Stimulated activated CD4-positive, alpha-beta T cell treated with anti-CD3 and anti-CD28 coated beads, Interleukin-4, amount 100 ng/mL, for 1 hour (primary cell): ENCODE data around the gene WIPF3.

Experiments used
- DNase-seq: peaks from one replicate; pipeline ENCODE4 v3.0.0-alpha.2; 2020

The WIPF3 gene

DNA sequence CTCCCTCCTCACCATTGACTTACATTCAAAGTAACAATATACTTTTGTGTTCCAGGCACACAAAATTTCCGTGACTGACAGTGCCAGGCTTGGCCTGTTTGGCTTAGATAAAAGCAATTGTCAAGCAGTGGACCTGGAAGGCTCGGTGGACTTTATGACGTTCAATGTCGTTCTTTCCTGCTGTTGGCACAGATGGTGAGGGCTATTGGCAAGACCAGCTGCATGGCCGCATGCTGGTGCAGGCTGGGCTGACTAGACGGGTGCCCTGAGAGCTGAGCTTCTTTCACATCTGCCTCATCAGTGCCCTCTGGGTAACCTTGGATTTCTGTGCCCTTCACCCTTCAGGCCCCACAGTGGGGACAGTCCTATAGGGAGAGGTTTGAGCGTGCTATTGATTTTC is 45.2 kb downstream of the WIPF3 start:
- no peak for DNase-seq

DNA sequence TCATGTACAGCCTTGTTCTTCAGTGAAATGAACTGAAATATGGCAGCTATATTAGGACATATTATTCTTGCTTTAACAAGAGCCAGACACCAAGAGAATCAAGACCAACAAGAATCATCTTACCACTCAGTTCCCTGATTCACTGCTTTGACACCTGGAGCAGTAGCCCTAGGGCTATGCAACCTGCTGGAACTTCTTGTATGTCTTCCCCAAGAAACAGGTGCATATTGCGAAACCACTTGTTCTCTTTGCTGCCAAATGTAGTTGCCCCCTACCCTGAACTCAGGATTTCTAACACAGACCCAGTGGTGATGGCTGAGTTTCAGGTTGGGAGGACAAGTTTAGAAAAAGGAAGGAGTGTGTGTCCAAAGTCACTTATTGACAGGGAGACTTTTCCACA is 46.1 kb downstream of the WIPF3 start:
- DNase-seq, result no peak

DNA sequence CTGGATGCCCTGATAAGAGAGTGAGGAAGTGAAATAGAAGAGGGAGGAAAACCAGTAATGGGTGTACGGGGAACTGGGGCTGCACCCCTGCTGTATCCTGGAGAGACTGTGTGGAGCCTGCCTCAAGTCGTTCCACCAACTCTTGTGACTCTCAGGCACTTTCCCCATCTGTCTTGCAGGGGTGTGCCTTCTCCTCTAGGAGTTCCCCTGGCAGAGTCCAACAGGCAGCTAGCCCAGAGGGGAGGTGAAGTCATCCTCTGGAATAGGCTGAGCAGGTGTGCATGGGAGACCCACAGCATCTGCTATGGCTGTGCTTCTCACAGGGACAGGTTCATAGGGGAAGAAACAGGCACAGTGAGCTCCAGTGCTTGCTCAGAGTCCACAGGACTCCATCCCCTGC is 46.8 kb downstream of the WIPF3 start:
- DNase-seq, result no peak

DNA sequence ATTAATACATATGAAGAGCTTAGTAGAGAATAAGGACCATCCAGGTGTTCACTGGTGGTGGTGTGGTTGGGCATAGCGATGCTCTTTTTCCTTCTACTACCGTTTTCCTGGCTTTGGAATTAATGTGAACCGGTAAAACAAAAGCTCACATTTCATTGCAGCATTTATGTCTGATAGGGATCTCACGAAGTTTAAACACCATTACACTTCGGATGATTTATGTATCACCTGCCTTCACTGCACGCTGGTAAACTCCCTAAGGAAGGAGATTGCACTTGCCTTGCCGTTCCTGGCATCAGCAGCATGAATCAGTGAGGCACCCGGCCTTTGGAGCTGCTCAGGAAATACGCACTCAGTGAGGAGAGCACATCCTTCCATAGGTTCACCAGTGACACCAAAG is 47.5 kb downstream of the WIPF3 start:
- no peak for DNase-seq

DNA sequence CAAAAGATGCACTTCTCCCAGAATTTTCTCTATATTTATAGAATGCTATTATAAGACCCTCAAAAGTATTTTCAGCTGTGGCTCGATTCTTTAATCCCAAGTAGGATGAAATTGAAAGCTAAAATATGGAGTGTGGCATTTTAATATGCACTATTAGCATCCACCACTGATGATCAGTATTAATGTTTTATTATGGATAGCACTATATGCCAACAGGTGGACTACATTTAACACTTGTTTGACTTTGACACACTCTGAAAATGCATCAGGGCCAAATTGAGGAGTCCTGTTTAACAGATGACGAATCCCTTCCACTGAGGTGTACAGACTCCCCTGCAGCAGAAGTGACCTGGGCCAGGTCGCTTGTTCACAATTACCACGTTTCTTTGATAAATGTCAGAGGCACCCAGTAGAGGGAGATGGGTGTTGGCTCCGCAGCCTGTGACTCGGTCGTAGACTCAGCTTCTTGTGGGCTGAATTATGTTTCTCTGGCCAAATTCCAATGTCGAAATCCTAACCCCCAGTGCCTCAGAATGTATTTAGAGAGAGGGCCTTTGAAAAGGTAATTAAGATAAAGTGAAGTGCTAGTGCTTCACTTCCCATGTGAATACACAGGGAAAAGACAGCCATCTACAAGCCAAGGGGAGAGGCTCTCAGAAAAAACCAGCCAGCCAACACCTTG is 48.1 kb downstream of the WIPF3 start:
- no peak for DNase-seq

DNA sequence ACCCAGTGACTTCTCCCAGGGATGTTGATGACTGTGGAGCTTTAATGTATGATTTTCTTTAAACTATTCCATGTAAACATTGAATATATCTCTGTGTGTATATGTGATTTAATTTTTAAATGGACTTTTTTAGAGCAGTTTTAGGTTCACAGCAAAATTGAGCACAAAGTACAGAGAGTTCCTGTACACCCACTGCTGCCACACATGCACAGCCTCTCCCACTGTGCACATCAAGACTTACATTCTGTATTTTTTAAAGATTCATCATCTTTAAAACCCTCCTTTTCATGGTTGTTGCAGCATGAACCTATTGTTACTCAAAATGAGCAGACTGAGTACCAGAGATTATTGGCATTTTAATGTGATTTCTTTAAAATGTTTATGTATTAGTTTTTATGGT is 51.3 kb downstream of the WIPF3 start:
- no peak for DNase-seq

DNA sequence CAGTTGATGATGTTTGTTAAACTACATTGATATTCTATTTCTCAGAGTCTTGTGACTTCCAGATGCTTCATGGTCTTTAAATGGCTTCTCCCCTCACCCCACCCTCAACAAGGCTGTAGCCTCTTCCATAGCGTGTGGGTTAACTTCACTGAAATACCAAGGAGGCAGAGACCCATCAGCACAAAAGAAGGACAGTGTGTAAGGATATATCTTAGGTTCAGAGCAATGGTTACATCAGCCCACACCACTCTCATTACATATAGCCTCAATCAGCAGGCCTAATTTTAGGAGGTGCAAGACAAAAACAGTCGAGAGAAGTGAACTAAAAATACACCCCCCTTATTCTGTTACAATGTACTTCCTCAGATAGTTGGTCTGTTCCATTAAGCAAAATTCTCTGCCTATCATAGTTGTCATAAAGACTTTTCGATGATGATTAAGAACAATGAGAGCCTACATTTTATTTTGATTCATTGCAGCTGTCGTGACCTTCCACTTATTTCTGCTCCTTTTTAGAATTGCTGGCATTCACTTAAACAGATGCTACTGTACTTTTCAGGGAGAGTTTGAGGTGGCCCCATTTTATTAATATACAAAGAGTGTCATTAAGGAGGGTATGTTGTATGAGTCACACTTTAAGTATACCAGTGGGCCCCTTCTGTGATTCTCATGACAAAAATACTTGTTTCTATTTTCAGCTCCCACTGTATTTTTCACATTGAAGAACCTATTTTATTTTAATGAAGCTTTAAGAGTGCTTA is 52.1 kb downstream of the WIPF3 start:
- DNase-seq, result no peak

DNA sequence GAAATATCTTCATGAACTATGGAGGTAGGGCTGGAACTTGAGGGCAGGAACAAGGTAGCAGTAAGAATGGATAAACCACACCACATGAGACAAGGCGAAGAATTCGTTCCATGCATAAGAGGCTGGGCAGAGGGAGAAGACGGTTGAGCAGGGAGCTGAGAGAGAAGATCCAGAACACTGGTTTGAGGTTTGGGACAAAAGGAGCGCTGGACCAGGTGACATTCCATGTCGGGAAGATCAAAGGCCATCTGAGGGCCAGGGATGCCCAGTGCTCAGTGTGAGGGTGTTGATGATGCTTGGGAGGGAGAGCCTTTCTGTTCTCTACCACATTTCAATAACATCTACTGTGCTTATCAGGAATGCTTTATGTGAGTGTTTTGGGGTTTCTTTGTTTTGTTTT is 52.8 kb downstream of the WIPF3 start:
- DNase-seq, result no peak

DNA sequence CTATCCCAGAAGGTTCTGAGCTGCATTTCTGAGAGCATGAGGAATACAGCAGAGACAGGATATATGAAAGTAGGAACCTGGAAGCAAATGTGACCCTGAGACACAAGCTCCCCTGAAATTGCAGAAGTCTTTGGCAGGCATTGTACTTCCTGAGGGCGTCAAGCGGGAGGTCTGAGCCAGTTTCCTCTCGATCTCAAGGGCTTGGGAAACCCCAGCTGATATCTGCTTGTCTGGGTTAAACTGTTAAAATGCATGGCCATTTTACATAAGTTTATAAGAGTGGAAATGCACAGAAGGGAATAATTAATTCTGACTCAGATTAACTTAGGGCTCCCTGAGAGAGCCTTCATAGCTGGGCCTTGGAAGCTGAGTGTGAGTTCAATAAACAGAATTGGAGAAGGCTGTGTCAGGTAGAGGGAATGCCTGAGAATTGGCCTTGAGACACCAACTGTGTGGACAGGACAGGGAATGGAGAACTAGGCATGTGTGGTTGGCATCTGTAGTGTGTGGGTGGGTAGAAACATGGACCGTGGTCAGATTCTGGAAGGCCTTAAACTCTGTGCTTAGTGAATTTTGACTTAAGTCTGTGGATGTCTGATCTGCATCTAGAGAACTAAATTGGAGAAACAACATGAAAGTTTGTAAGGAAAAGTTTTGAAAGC is 53.3 kb downstream of the WIPF3 start:
- DNase-seq, result no peak

DNA sequence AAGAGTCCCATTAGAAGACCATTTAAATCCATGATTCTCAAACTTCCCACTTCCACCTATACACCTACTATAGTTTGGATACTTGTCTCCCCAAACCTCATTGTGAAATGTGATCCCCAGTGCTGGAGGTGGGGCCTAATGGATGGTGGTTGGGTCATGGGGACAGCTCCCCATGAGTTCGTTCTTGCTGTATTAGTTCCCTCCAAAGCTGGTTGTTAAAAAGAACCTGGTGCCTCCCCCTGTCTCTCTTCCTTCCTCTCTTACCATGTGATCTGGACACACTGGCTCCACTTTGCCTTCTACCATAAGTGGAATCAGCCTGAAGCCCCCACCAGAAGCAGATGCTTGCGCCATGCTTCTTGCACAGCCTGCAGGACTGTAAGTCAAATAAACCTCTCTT is 53.9 kb downstream of the WIPF3 start:
- no peak for DNase-seq

DNA sequence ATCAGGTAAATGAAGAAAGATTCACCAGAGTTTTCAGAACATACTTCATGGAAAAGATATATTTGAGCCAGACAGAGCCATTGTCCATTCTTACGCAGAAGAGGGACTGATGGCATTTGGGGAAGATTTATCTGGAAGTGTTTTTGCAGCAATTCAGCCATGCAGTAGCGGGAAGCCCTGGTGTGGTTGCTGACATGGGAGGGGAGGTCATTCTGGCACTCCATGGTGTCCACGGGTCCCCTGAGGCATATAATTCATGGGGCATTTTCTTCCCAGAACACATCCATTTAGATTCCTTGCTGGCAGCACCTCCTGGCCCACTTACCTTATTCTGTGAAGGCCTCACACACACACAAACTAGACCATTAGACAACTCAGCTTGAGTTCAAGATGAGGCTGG is 55.6 kb downstream of the WIPF3 start:
- no peak for DNase-seq

DNA sequence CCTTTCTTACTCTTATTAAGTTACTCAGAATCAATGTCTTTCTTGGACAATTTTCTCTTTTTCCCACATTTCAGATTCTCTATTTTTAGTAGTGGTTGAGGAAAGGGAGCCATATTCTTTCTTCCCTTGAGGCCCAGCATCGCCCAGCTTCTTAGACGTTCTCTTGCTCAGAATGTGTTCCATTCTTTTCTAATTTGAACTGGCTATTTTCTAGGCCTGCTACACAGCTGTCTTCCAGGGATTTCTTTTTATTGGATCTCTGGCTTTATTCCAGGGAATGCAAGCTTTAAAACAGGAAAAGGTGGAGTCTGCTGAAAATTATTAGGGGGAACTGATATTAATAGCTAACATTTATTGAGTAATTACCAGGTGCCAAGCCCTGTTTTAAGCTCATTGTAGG is 58.3 kb downstream of the WIPF3 start:
- DNase-seq, result no peak

DNA sequence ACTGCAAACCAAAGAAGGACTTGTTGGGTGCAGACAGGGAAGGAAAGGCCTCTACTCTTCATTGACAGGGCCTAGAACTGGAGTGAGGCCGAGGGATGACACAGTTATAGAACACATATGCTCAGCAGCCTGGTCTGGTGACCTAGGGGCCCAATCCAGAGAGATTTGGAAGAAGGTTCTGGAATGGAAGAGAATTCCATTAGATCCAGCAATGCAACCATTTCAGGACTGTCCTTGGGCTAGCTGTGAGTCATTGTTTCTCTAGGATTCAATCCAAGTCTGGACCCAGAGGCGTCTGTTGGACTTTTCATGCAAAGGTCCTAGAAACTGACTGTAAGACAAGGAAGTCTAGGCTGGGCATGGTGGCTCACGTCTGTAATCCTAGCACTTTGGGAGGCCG is 59.2 kb downstream of the WIPF3 start:
- no peak for DNase-seq

DNA sequence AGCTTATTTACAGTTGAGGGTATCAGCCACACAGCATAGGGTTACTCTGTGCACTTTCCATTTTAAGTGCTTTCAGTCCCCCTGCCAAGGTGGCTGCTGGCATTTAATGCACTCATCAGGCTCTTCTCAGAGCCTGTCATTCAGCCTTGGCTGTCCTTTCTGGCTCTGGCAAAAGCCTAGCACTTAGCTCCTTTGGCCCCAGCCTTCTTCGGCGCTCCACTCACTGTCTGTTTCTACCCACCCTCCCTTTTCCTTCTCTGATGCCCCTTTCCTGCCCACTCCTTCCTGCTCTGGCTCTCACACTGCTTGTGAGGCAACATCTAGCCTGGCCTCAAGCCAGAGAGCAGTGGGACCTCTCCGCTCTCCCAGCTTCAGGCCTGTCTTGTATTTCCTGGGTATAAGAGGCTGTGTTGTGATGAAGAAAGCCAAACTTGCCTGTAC is 60.2 kb downstream of the WIPF3 start:
- no peak for DNase-seq

DNA sequence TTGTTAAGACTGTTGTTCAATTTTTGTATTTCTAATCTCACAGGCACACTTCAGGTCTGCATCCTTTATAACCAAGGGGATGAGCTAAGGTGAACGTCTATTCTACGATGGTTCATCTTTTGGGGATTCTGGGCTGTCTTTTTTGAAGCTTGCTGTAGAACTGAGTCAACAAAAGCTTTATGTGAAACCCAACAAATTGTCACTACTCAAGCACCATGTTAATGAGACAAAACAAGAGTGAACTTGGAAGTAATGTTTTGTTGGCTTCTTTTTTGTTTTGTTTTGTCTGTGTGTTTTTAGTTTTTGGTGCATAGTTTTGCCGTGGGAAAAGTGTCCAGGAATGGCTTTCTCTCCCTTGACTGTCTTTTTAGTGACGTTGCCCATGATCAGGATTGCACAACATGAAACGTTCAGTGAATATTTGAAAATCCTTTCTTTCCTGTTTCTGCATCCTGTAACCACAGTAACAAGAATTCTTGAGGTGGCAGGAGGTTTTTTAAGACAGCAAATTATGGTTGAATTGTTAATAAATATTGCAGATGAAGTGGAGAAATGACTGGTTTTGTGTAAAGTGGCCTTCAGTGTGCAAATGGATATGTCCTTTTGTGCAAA is 65.6 kb downstream of the WIPF3 start:
- DNase-seq, result no peak

DNA sequence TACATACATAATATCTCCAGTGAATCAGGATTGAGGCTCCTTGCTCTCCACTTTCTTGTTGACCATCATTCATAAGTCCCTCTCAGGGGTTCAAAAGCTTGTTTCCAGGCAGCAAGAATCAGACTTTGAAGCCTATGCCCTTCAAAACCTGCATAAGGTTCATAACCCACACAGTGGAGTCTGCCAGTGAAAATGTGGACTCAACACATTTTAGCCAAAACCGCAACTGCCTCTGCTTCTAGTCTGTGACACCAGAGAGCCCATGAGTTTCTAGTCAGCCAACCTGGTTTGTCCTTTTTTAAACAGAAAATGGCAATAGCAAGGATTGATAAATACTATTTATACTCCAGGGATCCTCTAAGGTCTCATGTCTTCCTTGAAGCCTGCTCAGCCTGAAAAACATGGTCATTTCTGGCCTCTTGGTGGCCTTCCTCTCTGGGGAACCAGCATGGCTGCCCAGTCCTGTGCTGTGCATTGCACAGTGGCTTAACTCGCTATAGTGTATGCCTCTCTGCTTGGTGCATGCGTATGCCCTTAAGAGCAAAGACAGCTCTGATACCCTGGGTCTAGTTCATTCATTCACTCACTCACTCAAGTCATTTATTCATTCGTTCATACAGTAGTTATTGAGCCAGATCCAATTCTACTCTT is 67.5 kb downstream of the WIPF3 start:
- no peak for DNase-seq

DNA sequence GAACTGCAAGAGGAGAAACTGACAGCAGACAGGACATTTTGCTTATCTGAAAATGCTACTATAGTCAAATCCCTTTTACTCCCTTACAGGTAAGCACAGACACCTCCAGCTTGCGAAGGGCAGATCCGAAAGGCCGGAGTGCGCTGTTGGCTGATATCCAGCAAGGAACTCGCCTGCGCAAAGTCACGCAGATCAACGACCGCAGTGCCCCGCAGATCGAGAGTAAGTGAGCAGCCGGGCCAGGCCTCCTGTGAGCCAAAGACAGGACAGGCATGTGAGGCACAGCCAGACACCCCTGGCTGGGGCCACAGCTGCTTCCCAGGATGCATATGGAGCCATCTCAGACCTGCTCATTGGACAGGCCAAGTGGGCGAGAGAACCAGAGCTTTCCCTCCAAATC is 69.4 kb downstream of the WIPF3 start:
- DNase-seq, result no peak

DNA sequence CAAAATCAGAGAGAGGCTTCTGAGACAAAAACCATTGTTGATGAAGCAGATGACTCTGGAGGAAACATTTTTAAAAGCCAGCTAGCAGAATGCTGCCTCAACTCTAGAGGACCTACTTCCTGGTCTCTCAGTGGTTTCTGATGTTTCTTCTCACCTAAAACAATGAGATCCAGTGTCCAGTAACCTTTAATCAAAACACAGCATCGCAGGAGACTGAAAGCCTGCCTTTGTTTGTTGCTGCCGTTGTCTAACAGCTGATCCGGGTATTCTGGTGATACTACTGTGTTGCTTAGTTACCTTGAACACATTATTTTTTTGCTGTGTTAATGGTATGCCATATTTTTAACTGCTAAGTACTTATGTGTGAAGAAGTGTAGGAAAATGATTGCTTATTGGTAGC is 70.9 kb downstream of the WIPF3 start:
- no peak for DNase-seq

DNA sequence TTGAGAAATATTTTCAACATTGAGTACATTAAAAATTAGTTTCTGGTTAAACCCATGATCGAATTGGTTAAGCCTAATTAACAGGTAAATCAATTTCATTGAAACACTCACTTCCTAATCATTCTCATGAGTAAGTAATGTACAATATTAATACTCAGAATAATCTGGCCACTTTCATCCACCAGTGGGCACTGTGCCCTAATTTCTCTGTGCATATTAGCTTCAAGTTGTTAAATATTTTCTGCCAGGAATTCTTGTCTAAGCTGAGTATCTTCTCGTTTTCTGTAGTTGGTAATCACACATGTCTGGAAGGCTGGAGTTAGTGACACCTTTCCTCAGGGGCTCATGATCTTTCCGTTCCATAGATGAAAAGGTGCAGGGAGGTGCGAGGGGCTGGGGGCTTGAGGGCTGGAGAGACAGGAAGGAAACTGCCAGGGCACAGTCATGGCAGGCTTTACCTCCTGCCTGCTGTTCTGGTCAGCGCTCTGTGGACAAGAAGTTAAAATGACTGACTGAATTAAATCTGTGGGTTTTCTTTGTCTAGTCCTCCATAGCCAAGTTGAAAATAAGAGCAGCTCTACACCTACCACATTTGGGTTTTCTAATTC is 71.9 kb downstream of the WIPF3 start:
- DNase-seq, result peak; percentile 13

DNA sequence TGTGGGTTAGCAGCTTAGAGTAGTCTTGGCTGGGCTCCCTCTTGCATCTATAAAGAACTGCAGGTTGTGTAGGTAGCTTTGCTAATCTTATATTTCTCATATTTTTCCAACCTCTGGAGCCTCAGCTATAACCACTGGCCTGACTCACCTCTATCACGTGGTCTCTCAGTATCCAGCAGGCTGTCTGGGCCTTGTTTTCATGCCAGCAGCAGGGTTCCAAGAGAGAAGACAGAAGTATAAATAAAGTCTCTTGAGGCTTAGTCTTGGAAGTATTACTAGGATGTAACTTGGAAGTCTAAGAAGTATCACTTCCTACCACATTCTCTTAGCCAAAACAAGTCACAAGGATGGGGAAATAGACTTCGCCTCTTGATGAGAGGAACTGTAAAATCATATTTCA is 73.3 kb downstream of the WIPF3 start:
- DNase-seq, result no peak

DNA sequence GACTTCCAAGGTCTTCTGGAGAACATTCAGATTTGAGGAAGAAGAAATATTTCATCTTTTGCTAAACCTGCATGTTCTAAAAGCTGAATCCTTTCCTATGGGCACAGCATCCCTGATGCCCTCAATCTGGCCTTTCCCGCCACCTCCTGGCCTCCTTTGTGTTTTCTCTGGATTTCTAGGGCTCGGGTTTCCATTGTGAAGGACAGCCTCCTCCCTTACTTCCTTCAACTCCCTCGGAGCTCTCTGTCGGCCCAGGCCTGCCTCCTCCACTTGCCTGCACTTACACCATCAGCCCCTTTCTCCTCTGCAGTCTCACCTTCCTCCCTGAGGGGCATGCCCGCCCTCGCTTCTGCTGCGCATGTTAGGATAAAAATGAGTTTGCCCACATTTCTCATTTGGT is 75.4 kb downstream of the WIPF3 start:
- no peak for DNase-seq

DNA sequence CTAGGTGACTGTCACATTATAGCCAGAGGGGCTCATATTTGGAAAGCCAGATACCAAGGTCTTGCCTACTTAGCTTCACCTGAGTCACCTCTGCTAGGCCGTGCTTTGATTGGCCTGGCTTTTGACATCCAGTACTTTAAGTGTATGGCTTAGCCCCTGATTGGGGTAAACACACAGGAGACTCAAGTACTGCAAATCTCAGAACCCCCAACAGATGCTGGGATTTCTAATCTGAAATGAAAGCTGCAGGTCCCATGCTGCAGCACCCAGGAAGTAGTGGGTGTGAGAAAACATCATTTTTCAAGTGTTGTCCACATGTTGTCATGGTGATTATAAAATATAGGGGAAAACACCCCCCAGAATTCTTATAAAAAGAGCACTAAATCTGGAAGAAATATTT is 76.2 kb downstream of the WIPF3 start:
- DNase-seq, result no peak
